GM18907 (cell line): Measurements from ENCODE around the gene LRRC1.

Experiments
- ATAC-seq: cut with Tn5 transposase; IDR thresholded peaks from one replicate; pipeline ENCODE4 v1.9.1; 2021; ENCODE audit warnings: mild to moderate bottlenecking, moderate library complexity; ENCODE audit not compliant: unreplicated experiment

LRRC1 gene

GRCh38 chr6:53919881-53920360 lies 125.1 kb downstream of the LRRC1 start:
- ATAC-seq = no peak

DNA sequence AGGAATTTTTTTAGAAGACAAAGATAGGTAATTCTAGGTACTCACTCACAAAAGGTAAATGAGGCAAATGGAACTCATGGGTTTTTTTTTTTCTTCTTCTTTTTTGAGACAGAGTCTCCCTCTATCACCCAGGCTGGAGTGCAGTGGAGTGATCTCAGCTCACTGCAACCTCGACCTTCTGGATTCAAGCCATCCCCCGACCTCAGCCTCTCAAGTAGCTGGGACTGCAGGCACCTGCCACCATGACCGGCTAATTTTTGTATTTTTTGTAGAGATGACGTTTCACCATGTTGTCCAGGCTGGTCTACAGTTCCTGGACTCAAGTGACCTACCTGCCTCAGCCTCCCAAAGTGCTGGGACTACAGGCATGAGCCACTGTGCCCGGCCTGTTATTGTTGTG lies 126.1 kb downstream of the LRRC1 start:
- ATAC-seq = no peak

DNA sequence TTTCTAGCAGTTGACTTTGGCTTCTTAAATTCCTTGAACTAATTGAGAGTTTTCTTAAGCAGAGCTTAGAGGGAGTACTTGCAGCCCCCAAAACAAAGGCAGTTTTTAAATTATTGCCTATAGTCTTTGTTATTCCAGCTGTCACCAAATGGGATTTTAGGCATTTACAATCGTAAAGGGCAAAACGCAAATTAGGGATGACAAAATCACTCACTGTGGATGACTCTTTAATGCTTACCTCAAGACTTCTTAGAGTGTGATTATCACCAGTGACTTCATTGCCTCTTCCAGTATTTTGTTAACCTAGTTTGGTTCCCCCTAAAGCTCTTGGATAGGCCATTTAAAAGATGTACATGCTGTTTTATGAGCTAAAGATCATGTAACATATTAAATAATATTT lies 126.8 kb downstream of the LRRC1 start:
- no peak for ATAC-seq

GRCh38 chr6:53922539-53922981 lies 127.8 kb downstream of the LRRC1 start:
- ATAC-seq = no peak

DNA sequence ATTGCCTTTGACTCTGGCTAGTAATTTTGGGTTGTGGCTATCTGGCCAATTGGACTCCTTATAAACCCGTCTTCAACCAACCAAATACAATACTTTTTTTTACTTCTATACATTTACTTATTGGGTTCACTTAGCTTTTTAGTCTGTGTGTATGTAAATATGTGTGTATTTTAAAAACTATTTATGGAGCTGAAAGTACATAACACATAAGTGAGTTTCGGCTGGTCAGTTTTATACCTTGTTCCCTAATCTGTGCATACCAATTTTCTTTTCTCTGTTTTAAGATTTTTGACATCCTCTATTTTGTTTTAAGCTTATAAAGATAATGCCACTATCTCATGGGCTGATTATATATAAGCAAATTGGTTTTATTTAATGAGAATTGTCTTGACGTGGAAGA lies 129.5 kb downstream of the LRRC1 start:
- no peak for ATAC-seq

GRCh38 chr6:53924821-53925422 lies 130.1 kb downstream of the LRRC1 start:
- no peak for ATAC-seq

DNA sequence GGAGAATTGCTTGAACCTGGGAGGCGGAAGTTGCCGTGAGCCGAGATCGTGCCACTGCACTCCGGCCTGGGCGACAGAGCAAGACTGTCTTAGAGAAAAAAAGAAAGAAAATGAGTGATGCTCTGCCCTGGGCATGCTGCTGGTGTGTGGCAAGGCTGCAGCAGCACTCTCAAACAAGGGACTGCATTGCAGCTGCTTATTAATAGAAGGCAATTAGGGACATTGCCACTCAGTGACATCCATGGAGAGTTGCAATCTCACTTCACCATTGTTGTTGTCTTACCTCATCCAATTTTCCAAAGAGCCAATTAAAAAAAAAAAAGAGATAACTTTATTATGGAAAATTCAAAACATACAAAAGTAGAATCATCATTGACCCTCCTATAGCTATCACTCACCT lies 131.1 kb downstream of the LRRC1 start:
- ATAC-seq = no peak

GRCh38 chr6:53926505-53926904 lies 131.7 kb downstream of the LRRC1 start:
- ATAC-seq = no peak

DNA sequence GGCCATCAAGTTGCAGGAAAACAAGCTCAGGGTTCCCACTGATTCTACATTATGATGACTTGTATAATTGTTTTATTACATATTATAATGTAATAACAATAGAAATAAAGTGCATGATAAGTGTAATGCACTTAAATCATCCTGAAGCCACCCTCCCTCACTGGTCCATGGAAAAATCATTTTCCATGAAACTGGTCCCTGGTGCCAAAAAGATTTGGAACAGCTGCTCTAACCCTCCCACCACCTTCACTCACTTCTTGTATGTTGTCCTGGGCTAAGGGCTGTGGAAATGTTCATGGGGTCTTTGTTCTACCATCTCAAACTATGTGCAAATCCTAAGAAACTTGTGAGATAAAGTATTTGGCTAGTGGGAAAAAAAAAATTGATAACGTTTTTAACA lies 133.8 kb downstream of the LRRC1 start:
- no peak for ATAC-seq

DNA sequence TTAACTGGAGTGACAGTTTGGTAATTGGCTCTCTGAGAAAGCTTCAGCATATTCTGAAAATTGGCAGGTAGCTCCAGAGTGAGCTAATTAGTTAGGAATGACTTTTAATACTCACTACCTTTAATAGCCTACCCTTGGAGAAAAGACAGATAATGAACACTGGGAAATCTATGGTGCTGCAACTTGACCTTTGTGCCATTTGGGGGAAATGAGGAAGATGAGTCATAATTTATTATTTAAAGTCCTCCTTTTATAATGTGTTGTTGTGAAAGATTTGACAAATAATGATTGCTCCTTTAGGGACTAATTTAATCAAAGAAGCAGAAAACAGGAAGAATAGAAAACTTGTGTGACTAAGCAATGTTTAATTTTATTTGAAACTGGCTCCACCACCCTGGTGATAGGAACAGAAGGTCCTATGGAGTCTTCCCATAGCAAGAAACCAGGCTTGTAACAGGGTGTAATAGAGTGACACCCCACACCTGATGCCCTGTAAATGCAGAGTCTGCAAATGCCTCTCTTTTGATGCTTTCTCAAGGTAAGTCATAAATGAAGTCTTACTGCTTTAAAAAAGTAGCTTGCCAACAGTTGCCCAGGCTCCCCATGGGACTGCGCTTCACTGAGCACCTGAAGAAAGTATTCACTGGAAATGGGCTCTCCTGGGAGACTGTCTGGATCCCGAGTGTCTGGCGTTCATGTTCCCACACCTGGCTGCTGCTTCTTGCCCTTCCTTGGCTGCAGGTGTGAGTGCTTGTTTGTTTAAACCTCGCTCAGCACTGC lies 134.4 kb downstream of the LRRC1 start:
- ATAC-seq = no peak

DNA sequence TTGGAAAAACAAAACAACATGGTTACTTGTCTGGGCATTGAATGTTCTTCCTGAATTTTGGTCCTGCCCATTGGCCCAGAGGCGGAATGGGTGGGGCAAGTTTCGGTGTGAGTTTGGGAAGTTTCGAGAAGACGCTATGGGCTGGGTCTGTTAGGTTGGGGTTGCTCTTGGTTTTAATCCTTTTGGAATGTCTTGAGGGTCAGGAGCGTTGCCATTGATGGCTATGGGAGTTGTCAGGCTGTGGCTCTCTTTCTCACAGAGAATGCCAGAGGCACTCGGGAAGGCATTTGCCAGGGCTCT lies 135.0 kb downstream of the LRRC1 start:
- no peak for ATAC-seq

DNA sequence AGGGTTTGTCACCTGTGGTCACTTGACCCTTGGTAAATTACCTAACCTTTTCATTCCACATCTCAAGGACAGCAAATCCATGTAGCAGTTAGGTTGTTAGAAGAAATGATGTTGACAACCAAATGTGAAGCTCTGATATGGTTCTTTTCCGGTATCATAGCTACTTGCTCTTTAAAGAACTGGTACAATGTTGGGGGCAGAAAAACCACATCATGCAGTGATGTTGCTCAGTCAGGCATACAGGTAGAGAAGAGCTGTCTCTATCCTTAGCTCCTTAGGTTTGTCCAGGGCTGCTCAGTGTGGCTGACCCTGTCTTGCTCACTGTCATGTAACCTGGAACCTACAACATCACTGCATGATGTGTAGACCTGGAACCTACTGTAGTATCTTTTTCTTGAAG lies 135.5 kb downstream of the LRRC1 start:
- ATAC-seq = peak; percentile 44

DNA sequence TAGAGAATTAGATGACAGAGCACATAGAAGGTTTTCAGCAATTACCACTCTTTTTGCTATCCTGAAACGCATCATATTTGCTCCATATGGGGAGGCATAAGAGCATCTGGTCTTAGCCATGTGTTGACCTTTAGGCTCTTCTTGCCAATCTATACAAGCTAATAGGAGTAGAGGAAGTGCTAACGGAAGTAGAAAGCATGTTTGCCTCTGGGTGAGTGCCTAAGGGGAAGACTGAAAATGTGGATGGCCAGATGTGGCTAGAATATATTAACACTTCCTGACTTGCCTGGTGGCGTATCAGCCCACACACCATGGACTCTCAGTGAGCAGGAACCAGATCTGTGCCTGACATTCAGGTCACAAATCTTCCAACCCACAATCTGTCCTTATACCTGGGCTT lies 136.3 kb downstream of the LRRC1 start:
- ATAC-seq = no peak

GRCh38 chr6:53932516-53932915 lies 137.7 kb downstream of the LRRC1 start:
- ATAC-seq = no peak

GRCh38 chr6:53934023-53934422 lies 139.2 kb downstream of the LRRC1 start:
- no peak for ATAC-seq

DNA sequence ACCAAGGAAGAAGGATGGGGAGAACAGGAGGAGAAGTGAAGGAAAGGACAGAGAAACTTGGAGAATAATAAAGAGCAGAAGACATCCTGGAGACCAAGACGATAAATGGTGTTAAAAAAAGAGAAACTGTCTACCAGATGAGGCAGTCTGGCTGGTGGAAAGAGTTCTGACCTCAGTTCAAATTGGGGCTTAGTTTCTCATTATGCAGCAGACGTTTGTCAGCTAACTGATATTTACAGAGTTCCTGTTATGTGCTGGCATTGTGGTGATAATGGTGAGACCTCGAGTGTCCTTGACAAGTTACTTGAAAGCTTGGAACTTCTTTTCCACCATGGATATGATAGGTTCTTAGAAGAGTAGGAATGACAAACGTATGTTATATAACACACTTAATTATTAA lies 142.7 kb downstream of the LRRC1 start:
- ATAC-seq = peak; percentile 63

GRCh38 chr6:53938810-53939209 lies 144.0 kb downstream of the LRRC1 start:
- ATAC-seq = peak; percentile 62

GRCh38 chr6:53939830-53940229 lies 145.0 kb downstream of the LRRC1 start:
- no peak for ATAC-seq

GRCh38 chr6:53943395-53943794 lies 148.6 kb downstream of the LRRC1 start:
- no peak for ATAC-seq

DNA sequence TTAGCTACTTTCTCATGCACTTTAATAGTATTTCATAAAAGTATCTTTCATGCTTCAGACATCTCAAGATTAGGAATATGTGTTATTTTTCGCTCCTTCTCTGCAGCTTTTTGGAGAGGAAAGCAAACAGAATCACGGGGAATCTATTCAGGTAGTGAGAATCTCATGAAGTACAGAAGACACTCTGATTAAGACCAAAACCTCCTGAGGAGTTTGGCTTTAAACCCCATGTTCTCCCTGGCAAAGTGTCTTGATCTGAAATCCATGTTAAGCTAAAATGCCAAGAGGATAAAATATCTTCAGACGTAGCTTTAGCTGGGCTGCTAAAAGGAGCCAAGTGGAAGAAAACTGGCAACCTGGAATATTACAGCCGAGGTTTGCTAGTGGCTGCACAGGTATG lies 149.3 kb downstream of the LRRC1 start:
- no peak for ATAC-seq

DNA sequence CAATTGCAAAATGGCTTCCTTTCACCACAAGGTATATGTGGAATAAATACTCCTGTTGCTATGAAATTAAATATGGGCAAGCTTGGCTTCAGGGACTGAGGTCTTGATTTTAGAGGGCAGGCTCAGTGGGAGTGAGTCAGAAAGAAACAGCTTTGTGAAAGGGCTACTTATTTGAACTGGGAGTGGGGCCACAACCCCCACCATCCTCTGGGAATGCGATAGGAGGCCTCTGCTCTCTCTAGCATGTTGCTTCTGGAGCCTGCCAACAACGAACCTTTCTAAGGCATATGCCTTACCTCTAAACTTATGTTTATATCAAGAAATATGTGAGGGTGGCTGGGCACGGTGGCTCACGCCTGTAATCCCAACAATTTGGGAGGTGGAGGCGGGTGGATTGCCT lies 149.7 kb downstream of the LRRC1 start:
- no peak for ATAC-seq

GRCh38 chr6:53945765-53946407 lies 151.1 kb downstream of the LRRC1 start:
- ATAC-seq = peak; percentile 68
